Measurements from ENCODE around the gene COG5.

The COG5 gene

DNA sequence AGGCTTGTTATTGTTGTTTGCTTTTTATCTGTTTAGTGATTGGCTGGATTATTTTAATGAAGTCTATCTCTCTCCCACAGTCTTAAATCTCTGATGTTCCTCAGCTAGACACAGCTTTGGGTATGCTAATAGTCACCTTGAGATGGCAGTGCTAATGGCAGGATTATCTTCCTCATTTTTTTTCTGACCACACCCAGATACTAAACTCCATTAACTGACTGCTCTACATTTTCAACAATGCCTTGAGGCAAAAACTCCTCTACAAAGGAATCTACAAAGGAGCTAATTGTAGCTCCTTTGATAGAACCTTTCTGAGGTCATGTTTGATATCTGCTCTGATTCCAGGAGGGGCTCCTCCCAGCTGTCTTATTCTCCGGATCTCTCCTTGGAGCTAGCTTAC lies 272.3 kb downstream of the COG5 start:
- TF ChIP-seq SIN3A (IDR thresholded peaks at IDR 0.05; ENCODE audit: borderline replicate concordance, insufficient read depth, low read length) (no peak), TAF1 (IDR thresholded peaks at IDR 0.05; ENCODE audit: borderline replicate concordance, insufficient read depth, low read length) (no peak), POLR2AphosphoS5 (IDR thresholded peaks at IDR 0.05; ENCODE audit: low read depth, low read length) (no peak)

GRCh38 chr7:107286751-107287621 lies 276.7 kb downstream of the COG5 start:
- TF ChIP-seq TAF1 (IDR thresholded peaks at IDR 0.05; ENCODE audit: borderline replicate concordance, insufficient read depth, low read length), result no peak
- TF ChIP-seq POLR2AphosphoS5 (IDR thresholded peaks at IDR 0.05; ENCODE audit: low read depth, low read length), result no peak
- no peak for TF ChIP-seq FOXP2 (optimal IDR thresholded peaks at IDR 0.05; ENCODE audit: borderline replicate concordance, extremely low read depth, extremely low read length, insufficient read depth)
- TF ChIP-seq, protein P1, sequence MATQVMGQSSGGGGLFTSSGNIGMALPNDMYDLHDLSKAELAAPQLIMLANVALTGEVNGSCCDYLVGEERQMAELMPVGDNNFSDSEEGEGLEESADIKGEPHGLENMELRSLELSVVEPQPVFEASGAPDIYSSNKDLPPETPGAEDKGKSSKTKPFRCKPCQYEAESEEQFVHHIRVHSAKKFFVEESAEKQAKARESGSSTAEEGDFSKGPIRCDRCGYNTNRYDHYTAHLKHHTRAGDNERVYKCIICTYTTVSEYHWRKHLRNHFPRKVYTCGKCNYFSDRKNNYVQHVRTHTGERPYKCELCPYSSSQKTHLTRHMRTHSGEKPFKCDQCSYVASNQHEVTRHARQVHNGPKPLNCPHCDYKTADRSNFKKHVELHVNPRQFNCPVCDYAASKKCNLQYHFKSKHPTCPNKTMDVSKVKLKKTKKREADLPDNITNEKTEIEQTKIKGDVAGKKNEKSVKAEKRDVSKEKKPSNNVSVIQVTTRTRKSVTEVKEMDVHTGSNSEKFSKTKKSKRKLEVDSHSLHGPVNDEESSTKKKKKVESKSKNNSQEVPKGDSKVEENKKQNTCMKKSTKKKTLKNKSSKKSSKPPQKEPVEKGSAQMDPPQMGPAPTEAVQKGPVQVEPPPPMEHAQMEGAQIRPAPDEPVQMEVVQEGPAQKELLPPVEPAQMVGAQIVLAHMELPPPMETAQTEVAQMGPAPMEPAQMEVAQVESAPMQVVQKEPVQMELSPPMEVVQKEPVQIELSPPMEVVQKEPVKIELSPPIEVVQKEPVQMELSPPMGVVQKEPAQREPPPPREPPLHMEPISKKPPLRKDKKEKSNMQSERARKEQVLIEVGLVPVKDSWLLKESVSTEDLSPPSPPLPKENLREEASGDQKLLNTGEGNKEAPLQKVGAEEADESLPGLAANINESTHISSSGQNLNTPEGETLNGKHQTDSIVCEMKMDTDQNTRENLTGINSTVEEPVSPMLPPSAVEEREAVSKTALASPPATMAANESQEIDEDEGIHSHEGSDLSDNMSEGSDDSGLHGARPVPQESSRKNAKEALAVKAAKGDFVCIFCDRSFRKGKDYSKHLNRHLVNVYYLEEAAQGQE (IDR thresholded peaks at IDR 0.05; ENCODE audit: insufficient read depth in 1 of 2, low read depth in 2 of 2, low read length in 2 of 2), result no peak
- TF ChIP-seq SIN3A (IDR thresholded peaks at IDR 0.05; ENCODE audit: borderline replicate concordance, insufficient read depth, low read length), result no peak

DNA sequence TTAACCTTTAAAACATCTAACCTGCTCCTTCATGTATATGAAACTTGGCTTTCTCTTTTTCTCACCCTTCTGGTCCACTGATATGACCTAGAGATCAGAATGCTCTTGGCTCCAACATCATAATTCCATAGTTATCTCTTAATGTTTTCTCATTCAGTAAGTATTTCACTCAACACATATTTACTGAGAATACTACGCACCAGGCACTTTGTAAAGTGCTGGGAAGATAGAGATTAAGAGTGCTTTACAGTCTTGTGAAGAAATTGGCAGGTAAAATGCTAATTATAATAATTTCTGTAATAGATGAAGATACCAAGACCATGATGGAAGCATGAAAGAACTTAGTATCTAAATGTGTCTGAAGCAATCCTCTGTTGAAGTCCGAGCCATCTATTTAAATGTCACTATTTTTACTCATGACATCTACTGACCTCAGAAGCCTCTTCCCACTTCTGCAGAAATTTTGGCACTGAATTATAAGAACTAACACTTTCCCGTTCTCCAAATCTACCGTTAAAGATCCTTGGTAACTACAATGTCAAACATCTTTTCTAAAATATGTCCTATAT lies 278.7 kb downstream of the COG5 start:
- TF ChIP-seq, protein P1 (IDR thresholded peaks at IDR 0.05; ENCODE audit: insufficient read depth in 1 of 2, low read depth in 2 of 2, low read length in 2 of 2), result no peak
- TF ChIP-seq TAF1 (IDR thresholded peaks at IDR 0.05; ENCODE audit: borderline replicate concordance, insufficient read depth, low read length) (no peak), SIN3A (IDR thresholded peaks at IDR 0.05; ENCODE audit: borderline replicate concordance, insufficient read depth, low read length) (no peak)

GRCh38 chr7:107277331-107277730 lies 286.4 kb downstream of the COG5 start:
- TF ChIP-seq FOXP2 (optimal IDR thresholded peaks at IDR 0.05; ENCODE audit: borderline replicate concordance, extremely low read depth, extremely low read length, insufficient read depth) (no peak), TAF1 (IDR thresholded peaks at IDR 0.05; ENCODE audit: borderline replicate concordance, insufficient read depth, low read length) (no peak), POLR2AphosphoS5 (IDR thresholded peaks at IDR 0.05; ENCODE audit: low read depth, low read length) (no peak), SIN3A (IDR thresholded peaks at IDR 0.05; ENCODE audit: borderline replicate concordance, insufficient read depth, low read length) (no peak)
- TF ChIP-seq, protein P1 (IDR thresholded peaks at IDR 0.05; ENCODE audit: insufficient read depth in 1 of 2, low read depth in 2 of 2, low read length in 2 of 2), result no peak

DNA sequence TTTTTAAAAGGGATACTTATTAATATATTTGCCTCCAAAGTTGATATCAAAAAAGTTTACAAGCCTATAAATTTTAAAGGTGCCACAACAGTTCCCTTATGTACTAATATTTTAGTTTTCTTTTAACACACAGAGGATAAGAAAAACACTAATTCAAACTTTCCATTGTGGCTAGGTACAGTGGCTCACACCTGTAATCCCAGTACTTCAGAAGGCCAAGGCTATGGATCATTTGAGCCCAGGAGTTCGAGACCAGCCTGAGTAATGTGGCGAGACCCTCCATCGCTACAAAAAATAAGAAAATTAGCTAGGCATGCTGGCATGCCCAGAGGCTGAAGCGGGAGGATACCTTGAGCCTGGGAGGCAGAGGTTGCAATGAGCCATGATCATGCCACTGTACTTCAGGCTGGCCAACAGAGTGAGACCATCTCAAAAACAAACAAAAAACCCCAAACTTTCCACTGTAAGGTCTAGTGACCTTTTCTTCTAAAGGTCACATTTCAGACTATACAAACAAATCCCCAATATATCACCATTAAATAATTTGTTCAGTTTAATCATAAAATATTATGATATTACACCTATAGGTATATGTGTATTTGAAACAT lies 287.4 kb downstream of the COG5 start:
- TF ChIP-seq FOXP2 (optimal IDR thresholded peaks at IDR 0.05; ENCODE audit: borderline replicate concordance, extremely low read depth, extremely low read length, insufficient read depth), result no peak
- TF ChIP-seq, protein P1 (IDR thresholded peaks at IDR 0.05; ENCODE audit: insufficient read depth in 1 of 2, low read depth in 2 of 2, low read length in 2 of 2), result no peak
- TF ChIP-seq SIN3A (IDR thresholded peaks at IDR 0.05; ENCODE audit: borderline replicate concordance, insufficient read depth, low read length), result no peak
- TF ChIP-seq TAF1 (IDR thresholded peaks at IDR 0.05; ENCODE audit: borderline replicate concordance, insufficient read depth, low read length), result no peak
- TF ChIP-seq POLR2AphosphoS5 (IDR thresholded peaks at IDR 0.05; ENCODE audit: low read depth, low read length), result no peak

Data from PFSK-1 (cell line).